GM15510 (cell line): ENCODE results near the gene DUSP6.

Source experiments
- POLR2A ChIP-seq: IDR thresholded peaks from 3 replicates; pipeline ENCODE4 v1.6.1; 2011; ENCODE audit warnings: borderline replicate concordance; ENCODE audit not compliant: insufficient read length; ENCODE audit errors: extremely low read depth

DUSP6 gene

GRCh38 chr12:89307474-89308253 is 44.6 kb downstream of the DUSP6 start:
- TF ChIP-seq POLR2A = no peak

GRCh38 chr12:89306827-89307473 is 45.4 kb downstream of the DUSP6 start:
- no peak for TF ChIP-seq POLR2A

- no peak for TF ChIP-seq POLR2A
Measured at GRCh38 chr12:89305373-89305772, 46.9 kb downstream of the DUSP6 start.

GRCh38 chr12:89299931-89300330 is 52.4 kb downstream of the DUSP6 start:
- TF ChIP-seq POLR2A = no peak

- TF ChIP-seq POLR2A = no peak
Measured at GRCh38 chr12:89299417-89299816, 52.9 kb downstream of the DUSP6 start.
